Progenitor cell of endocrine pancreas (in vitro differentiated cells): ENCODE results near the gene TMC1. TPM values are rescaled to one million over a fixed set of nuclear protein-coding genes. Genes with fewer than 3 reads are reported as not detected.

ENCODE experiments used
- DNase-seq: peaks from one replicate; pipeline ENCODE4 v3.0.0; 2021; ENCODE audit warnings: low spot score; ENCODE audit not compliant: unreplicated experiment
- H3K27ac Mint-ChIP-seq: 2 replicates; pipeline ENCODE4 v1.8.0; 2021; ENCODE audit warnings: mild to moderate bottlenecking, moderate library complexity, mixed read lengths
- H3K27me3 Mint-ChIP-seq: 2 replicates; pipeline ENCODE4 v1.8.0; 2021; ENCODE audit warnings: mixed read lengths
- H3K36me3 Mint-ChIP-seq: 2 replicates; pipeline ENCODE4 v1.8.0; 2022; ENCODE audit warnings: mixed read lengths; ENCODE audit not compliant: insufficient read depth
- H3K4me1 Mint-ChIP-seq: 2 replicates; pipeline ENCODE4 v1.8.0; 2021; ENCODE audit warnings: low read depth, mixed read lengths
- H3K4me3 Mint-ChIP-seq: 2 replicates; pipeline ENCODE4 v1.8.0; 2021; ENCODE audit warnings: low read depth, mild to moderate bottlenecking, moderate library complexity, mixed read lengths
- H3K9me3 Mint-ChIP-seq: 2 replicates; pipeline ENCODE4 v1.8.0; 2021; ENCODE audit warnings: low read depth, mixed read lengths
- total RNA-seq: library from RNA; stranded (reverse); gene quantifications from 2 replicates; pipeline ENCODE4 v1.2.1, GENCODE V29; 2021
- TF ChIP-seq, protein P1 (sequence below): fragments of 200-600 bp; sonication (generic); IDR thresholded peaks from one replicate; pipeline ENCODE4 v1.5.0; 2021; ENCODE audit warnings: antibody characterized with exemption, mild to moderate bottlenecking; ENCODE audit not compliant: unreplicated experiment

TMC1 gene
- total RNA-seq, 1 donor from 2014 or later: not detected

GRCh38 chr9:72615931-72616330, 94.5 kb downstream of the TMC1 start:
- TF ChIP-seq, protein P1, sequence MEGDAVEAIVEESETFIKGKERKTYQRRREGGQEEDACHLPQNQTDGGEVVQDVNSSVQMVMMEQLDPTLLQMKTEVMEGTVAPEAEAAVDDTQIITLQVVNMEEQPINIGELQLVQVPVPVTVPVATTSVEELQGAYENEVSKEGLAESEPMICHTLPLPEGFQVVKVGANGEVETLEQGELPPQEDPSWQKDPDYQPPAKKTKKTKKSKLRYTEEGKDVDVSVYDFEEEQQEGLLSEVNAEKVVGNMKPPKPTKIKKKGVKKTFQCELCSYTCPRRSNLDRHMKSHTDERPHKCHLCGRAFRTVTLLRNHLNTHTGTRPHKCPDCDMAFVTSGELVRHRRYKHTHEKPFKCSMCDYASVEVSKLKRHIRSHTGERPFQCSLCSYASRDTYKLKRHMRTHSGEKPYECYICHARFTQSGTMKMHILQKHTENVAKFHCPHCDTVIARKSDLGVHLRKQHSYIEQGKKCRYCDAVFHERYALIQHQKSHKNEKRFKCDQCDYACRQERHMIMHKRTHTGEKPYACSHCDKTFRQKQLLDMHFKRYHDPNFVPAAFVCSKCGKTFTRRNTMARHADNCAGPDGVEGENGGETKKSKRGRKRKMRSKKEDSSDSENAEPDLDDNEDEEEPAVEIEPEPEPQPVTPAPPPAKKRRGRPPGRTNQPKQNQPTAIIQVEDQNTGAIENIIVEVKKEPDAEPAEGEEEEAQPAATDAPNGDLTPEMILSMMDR: no peak
- Mint-ChIP-seq H3K27me3 (no peaks in the 10 kb centered on the region), H3K4me3 (no peak overlapping the region), H3K27ac (no peak overlapping the region), H3K36me3 (no peaks in the 10 kb centered on the region), H3K9me3 (no peaks in the 10 kb centered on the region), H3K4me1 (no peaks in the 10 kb centered on the region)
- no peak for DNase-seq

- Mint-ChIP-seq H3K4me1 (no peaks in the 10 kb centered on the region), H3K4me3 (no peak overlapping the region), H3K9me3 (no peaks in the 10 kb centered on the region), H3K27ac (no peak overlapping the region), H3K36me3 (no peaks in the 10 kb centered on the region), H3K27me3 (no peaks in the 10 kb centered on the region)
- DNase-seq: no peak
- TF ChIP-seq, protein P1: no peak
Observed at GRCh38 chr9:72618811-72619210, 97.4 kb downstream of the TMC1 start.

DNA sequence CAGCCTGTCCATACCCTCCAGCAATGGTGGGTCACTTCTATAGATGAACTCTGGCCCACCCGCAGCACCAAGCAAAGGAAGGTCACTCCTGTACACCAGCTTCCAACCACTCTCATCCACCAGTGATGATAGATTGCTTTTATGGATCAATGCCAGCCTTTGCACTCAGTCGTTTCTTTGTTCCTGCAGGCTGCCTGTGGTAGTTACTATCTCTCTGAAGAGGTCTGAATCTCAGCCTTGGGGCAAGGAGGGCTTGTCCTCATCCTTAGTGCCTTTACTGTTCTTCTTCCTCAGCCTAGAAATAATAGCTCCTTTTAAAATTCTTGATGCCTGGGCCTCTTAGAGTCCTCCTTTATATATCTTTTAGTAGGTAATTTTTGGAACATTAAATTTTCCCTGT, 100.8 kb downstream of the TMC1 start:
- TF ChIP-seq, protein P1: no peak
- DNase-seq: no peak
- Mint-ChIP-seq H3K36me3 (no peaks in the 10 kb centered on the region), H3K9me3 (no peaks in the 10 kb centered on the region), H3K4me3 (no peak overlapping the region), H3K4me1 (no peaks in the 10 kb centered on the region), H3K27me3 (no peaks in the 10 kb centered on the region), H3K27ac (no peak overlapping the region)

- H3K36me3 Mint-ChIP-seq: no peaks in the 10 kb centered on the region
- H3K4me3 Mint-ChIP-seq: no peak overlapping the region
- TF ChIP-seq, protein P1: no peak
- H3K9me3 Mint-ChIP-seq: no peaks in the 10 kb centered on the region
- no peak overlapping the region for H3K27ac Mint-ChIP-seq
- no peaks in the 10 kb centered on the region for H3K27me3 Mint-ChIP-seq
- H3K4me1 Mint-ChIP-seq: no peaks in the 10 kb centered on the region
- DNase-seq: no peak
Observed at GRCh38 chr9:72623156-72623555, 101.7 kb downstream of the TMC1 start.

DNA sequence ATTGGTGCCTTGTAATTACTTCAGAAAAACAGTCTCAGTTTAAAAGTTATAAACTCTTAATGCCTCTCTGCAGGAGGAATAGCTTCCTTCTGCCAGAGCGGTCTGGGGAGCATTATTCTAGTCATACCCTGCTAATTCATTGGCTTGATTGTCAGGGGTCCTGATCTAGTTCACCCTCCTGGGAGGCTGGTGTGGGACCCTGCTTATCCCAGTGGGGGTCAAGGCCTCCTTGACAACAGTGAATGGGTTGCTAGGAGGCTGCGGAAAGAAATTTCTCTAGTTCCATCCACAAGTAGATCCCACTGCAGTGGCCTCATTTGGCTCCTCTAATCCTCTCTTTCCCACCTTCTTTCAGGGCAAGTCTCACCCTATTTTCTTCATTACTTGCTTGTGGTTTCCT, 105.7 kb downstream of the TMC1 start:
- Mint-ChIP-seq H3K4me3 (no peak overlapping the region), H3K4me1 (no peaks in the 10 kb centered on the region)
- no peak for DNase-seq

More for the DNA sequence above, 105.7 kb downstream of the TMC1 start:
- H3K9me3 Mint-ChIP-seq: peaks cover 3% of the 10 kb centered on the region
- no peaks in the 10 kb centered on the region for H3K27me3 Mint-ChIP-seq
- H3K27ac Mint-ChIP-seq: no peak overlapping the region
- TF ChIP-seq, protein P1: no peak
- H3K36me3 Mint-ChIP-seq: no peaks in the 10 kb centered on the region
